CD4-positive, alpha-beta T cell treated with Interleukin-15 for 1 hour (primary cell): ENCODE data around the gene HTRA3.

Experiments used
- DNase-seq: peaks from one replicate; pipeline ENCODE4 v3.0.0-alpha.2; 2020

Gene HTRA3

DNA sequence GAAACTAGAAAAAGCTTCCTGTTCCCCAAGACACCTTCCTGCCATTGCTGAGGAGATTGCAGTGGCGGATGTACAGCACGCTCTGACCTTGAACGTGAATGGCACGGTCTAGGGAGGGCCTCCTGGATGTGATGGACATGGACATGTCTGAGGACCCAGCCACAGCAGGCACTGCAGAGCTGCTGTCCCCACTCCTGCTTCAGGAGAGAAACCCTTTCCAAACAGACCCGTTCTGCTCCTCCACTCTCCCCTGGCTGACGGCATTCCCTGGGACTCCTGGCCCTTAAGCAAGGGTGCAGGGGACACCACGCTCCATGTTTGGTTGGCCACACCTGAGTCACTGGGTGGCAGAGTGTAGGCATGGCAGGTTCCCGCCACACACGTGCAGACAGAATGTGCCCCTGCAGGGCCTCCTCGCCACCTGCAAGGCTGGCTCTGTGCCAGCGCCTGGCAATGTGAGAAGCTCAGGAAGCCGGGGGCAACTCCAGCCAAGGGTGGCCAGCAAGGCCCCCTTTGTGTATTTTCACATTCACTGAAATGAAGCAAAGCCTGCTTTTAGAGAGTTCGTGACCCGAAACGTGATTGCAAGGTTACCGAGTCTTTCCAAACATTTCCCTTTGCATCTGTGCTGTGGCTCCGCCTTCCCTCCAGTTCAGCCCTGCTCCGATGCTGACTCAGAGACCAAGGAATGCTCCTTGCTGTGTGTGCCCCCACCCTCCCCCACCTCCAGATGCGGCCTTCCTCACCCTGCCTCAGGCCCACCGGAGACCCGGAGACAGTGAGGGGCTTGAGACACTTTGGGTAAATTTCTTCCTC, 46.1 kb downstream of the HTRA3 start:
- no peak for DNase-seq

DNA sequence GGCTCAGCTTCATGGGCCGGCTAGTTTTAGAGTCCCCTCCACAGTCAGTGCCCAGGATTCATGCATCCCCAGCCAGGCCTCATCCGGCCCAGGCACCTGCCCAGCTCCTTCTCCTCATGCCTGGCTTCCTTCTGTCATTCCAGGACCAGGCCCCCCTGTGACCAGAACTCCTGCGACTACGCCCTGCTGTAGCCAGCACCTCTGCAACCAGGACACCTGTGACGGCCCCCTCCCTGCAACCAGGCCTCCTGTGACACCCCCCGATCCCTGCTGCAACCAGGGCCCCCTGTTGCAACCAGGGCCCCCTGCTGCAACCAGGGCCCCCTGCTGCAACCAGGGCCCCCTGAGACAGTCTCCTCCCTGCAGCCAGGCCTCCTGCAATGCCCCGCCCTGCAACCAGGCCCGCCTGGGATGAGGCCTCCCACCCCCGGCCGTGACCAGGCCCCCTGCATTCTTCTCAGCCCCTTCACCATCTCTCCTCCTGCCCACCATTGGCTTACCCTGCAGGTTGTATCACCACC, 46.8 kb downstream of the HTRA3 start:
- no peak for DNase-seq

DNA sequence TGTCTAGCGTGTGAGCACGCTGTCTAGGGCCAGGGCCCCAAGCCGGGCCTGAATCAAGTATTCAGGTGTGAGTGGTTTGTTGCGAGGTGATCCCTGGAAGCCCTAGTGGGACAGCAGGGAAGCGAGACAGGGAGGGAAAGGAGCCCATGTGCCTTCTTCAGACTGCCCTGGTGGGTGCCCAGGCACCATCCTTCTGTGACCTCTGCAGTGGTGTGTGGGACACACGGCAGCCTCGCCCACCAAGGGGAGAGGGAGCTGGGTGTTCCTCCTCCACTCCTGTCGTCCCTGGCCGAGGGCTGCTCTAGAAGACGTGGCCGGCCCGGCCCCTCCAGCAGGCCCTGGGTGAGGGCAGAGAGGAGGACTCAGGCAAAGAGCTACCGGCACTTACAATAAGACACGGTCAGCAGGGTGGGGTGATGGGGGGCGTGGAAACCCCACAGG, 47.4 kb downstream of the HTRA3 start:
- no peak for DNase-seq

DNA sequence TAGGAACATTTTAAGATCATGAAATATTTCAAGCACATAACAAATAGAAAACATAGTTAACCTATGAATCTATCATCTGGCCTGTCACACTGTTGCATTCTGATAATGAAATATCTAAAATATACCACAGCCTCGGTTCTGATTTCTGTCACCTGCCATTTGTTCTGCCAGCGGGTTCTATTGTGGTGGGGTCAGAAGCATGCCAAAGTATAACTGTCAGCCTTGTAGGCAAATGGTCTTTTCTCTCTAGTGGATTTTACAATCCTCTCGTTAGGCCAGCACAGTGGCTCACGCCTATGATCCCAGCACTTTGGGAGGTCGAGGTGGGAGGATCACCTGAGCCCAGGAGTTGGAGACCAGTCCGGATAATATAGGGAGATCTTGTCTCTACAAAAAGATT, 47.9 kb downstream of the HTRA3 start:
- no peak for DNase-seq

DNA sequence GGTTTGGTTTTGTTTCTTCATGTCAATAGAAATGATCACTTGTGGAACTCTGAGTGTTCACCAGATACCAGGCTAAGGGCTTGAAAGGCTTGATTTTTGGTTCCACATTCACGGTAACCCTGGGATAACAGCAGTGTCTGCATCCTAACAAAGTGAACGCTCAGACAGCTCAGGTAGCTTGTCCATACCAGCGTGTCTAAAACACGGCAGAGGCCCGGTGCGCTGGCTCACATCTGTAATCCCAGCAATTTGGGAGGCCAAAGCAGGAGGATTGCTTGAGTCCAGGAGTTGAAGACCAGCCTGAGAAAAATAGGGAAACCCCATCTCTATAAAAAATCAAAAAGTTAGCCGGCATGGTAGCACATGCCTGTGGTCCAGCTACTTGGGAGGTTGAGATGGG, 49.0 kb downstream of the HTRA3 start:
- DNase-seq = no peak

DNA sequence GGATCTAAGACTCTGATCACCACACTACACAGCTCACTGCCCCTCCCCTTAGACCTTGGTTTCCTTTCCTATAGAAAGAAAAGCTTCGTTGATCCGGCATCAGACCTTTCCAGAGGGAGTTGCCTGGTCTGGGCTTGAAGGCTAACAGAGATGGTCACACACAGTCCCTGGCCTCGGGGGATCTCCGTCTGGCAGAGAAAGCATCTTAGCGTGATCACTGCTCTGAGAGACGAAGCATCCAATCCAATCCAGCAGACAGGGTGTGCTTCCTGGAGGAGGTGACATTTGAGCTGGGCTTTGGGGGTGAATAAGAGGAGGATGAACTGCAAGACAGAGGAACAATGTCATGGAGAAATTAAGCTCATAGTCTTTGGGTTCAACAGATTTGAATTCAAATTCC, 49.5 kb downstream of the HTRA3 start:
- no peak for DNase-seq

DNA sequence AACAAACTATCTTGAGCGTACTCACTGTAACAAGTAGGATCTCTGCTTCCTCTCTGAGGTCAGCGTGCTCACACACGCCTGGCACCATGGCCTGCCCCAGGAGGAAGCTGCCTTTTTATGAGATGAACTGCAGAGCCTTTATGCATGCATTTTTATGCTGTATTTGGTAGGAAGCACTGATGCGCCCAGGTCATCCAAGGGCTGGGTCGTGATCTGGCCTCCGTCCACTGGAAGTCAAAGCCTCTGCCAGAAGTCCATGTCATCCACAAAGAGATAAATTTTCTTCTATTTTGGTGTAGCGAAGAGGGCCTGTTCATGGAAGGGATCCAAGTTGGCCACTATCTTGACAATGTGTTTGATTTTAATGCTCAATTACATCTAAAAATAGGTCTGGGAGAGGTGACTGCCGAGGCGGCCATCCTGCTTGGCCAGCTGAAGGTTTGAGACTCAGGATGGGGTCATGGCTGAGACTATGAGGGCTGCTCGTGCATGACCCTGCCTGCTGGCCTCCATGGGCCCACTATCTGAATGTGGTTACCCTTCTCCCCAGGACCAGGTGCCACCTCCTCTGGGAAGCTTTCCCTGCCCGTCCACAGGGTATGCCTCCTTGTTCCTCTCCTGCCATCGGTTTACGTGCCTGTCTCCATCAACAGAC, 50.3 kb downstream of the HTRA3 start:
- DNase-seq = no peak

DNA sequence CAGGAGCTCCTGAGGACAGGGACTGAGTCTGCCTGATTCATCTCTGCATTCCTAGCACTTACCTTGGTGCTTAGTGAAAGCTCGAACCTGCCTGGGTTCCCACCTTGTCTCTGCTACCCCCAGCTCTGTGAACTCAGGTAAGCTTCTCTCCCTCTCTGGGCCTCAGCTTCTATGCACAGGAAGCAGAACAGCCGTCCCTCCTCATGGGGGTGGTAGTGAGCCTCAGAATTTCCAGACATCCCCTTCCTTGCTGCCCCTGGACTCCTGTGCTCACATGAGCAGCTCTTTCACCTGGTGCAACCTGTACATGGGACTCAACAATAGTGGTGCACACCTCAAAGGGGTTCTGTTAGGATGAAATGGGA, 50.8 kb downstream of the HTRA3 start:
- DNase-seq = no peak

DNA sequence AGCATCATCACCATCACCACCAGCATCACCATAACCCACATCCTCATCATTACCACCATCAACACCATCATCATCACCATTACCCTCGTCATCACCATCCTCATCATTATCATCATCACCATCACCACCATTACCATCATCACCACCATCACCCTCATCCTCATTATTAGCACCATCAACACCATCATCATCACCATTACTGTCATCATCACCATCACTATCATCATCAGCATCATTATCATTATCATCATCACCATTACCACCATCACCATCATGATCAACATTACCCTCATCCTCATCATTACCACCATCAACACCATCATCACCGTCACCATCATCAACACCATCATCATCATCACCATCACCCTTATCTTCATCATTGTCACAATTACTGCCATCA, 51.7 kb downstream of the HTRA3 start:
- no peak for DNase-seq

DNA sequence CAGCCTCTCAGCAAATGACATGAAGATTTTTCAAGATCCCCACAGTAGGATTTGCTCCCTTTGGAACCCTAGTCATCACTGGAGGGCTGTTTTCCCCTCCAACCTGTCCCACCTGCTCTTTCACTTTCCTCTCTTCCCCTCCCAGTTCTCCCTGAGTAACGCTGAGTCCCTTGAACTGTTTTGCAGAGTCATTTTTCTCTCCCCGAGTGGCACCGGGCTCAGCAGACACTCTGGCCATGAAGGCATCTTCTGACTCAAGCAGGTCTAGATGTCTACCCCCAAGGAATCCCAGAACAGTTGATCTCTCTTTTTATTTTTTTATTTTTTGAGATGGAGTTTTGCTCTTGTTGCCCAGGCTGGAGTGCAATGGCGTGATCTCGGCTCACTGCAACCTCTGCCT, 52.2 kb downstream of the HTRA3 start:
- no peak for DNase-seq

DNA sequence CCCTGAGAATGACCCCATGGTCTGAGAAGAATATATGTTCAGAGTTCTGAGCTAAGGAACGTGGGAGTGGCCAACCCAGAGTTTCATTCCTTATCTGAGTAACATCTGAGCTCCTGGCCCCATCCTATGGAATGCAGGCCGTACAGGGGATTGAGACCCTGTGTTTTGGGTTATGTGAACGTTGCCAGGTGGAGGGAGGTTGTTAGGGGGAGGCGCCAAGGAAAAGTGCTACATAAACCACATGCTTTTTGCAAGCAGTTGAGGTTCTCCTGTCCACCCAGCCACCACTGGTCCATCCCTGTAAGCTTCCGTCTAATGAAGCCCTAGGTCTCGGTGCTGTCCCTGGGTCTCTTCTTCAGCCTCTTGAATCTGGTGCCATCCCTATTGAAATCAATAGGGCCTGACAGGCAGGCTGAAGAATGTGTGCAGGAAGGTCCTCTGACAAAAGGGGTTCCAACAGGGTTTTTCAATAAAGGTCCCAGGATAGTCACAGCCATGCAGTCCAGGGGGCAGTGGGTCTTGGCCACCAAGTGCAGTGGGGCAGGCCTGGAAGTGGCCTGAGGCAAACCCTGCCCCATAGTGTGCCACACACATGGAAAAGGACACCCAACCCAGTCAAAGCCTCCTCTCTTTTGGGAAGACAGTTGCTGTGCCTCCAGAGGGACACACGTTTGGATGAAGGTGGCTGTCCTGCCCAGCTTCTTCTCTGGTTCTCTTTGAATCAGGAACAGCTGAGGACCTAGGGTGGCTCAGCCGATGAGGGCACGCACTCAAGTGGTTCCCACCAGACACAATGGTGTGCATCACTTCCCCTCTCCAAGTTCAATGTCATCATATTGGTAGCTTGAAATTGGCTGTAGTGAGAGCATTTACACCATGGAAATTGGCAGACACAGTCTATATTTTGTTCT, 53.5 kb downstream of the HTRA3 start:
- DNase-seq = no peak

DNA sequence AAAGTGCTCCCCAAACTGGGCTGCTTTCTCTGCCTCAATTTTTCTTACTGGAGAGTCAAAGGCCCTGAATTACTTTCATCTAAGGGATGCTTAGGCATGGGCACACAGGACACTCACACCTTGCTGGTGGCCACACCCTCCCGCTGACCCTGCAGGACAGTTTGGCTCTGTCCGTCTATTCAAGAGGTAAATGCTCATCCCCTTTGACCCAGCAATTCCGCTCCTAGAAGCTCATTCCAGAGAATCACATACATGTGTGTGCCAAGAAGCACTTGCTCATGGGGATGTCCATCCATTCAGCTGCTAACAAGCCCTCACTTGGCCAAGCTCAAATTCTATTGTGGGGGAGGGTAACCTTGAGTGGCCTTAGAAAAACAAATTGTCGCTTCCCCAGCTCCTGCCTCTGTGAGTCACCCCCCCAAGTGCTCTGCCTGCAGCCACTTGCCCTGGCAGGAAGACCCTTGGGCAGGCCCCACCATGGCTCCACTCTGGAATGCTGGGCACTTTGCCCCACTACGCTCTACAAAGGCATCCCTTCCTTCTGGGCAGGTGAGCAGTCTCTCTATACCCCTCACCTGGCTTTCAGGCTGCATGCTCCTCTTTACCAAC, 54.5 kb downstream of the HTRA3 start:
- DNase-seq = no peak

DNA sequence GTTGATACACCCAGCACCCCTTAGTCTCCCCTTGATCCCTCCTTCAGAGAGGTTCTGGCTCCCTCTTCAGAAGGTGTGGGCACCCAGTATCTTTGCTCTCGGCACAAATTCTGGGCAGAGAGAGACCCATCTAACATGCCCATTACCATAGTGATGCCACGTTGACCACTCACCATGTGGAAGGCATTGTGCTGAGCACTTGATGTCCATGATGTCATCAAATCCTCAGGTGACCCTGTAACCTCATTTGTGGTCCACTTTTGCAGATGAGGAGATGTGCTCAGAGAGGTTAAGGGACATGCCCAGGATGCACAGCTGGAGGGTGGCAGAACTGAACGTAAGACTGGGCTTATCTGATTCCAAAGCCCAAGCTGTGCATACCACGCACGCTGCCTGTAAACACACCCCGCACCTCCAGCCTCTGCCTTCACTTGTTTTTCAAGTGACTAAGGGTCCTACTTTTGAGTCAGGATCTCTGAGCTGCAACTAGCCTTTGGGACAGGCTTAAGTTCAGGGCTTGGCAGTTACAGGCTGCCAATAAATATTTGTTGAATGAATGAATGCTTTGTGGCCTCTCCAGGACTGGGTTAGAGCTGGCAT, 55.2 kb downstream of the HTRA3 start:
- no peak for DNase-seq

DNA sequence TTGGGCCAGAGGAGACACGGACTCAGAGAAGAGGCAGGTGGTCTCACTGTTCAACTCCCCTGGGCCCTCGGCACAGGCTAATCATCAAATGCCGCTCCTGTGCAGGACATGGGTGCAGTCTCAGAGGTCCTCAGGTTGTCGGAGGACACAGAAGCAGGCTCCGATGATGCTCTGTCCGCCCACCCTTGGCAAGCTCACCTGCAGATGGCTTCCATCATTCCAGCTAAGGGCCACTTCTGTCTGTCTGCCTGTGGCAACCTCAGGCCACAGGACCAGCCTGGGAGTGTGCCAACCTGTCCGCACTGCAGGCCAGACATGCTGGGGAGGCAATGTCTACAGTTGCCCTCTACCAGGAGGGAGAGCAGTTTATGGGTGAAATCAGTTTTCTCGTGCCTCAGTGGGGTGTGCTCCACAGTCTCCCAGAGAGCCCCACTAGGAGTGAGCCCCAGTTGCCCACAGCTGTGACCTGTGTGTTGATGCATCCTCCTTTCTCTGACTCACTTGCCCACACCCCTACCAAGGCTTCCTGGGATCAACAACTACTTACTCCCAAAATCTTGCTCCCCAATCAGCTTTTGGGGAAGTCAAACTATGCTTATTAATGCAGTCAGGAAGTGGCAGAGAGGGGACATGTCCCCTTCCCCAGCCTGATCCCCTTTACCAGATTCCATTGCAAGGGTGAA, 55.9 kb downstream of the HTRA3 start:
- no peak for DNase-seq

DNA sequence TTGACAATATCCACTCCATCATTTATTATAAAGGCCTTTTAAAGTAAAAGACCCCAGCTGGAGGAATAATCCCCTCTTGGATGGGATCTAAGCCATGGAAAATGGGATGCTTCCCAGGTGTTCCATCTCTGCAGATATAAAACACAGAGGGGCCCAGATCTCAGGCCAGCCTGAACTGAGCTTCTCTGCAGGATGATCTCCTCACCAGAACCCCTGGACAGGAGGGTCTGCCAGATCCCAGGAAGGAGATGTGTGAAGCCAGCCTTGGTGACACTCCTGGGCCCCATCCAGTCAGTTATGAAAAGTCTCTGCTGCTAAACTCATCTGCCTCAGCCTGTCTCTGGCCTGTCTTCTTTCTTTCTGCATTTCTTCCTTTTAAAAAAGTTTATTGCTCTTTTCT, 56.7 kb downstream of the HTRA3 start:
- DNase-seq = no peak

DNA sequence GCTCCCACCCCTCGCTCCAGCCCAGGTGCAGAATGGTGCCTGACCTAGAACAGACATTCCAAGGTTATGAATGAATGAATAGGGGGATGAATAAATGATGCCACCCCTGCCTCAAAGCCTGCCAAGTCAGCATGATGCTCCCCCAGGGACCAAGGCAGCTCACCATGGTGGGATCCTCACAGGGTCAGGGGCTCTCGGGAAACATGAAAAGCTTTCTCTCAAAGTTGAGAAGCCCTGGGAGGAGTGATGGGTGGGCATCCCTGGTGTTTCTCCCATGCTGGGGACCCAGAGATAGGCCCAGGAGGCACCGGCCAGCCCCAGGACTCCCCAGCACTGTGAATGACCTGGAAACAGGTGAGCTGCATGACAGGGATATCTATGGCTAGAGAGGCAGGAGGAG, 58.9 kb downstream of the HTRA3 start:
- no peak for DNase-seq

DNA sequence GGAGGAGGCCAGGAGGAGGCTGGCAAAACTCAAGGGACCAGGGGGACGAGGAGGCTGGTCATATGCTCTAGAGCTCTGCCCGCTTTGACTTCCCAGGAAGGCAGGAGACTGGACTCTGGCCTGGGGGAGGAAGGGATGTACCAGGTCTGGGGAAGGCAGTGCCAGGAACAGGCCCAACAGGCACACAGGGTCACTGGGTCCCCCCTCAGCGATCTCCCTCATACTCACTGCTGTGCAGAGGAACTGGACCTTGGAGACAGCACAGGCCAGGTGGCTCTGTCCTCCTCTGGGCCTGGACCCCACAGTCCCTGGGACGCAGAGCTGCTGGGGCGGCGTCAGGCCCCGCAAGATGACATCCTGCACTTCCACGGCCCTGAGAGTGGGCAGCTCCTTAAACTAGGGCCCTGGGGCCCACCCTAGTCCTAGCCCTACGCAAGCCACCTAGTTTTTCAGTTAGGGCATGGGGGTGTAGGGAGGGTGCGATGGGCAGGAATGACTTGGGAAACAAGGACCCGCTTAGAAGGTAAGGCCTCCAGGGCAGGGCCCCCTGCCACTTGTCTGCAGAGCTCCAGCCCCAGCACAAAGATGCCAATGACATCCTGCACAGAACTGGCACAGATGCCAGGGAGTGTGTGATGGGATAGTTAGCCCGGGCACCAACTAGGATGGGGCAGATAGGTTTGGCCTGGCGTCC, 59.5 kb downstream of the HTRA3 start:
- no peak for DNase-seq

DNA sequence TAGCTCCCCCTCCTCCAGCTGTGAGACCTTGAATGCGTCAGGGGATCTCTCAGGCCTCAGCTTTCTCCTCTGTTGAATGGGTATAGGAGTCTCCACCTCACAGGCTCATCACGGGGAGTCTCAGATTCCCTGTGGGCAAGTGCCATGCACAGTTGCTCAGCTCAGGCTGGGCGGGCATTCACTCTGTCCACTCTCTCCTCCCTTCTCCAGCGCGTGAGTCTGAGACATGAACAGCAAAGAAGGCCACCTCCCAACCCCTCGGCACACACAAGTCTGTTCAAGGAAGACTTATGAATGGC, 60.0 kb downstream of the HTRA3 start:
- no peak for DNase-seq

DNA sequence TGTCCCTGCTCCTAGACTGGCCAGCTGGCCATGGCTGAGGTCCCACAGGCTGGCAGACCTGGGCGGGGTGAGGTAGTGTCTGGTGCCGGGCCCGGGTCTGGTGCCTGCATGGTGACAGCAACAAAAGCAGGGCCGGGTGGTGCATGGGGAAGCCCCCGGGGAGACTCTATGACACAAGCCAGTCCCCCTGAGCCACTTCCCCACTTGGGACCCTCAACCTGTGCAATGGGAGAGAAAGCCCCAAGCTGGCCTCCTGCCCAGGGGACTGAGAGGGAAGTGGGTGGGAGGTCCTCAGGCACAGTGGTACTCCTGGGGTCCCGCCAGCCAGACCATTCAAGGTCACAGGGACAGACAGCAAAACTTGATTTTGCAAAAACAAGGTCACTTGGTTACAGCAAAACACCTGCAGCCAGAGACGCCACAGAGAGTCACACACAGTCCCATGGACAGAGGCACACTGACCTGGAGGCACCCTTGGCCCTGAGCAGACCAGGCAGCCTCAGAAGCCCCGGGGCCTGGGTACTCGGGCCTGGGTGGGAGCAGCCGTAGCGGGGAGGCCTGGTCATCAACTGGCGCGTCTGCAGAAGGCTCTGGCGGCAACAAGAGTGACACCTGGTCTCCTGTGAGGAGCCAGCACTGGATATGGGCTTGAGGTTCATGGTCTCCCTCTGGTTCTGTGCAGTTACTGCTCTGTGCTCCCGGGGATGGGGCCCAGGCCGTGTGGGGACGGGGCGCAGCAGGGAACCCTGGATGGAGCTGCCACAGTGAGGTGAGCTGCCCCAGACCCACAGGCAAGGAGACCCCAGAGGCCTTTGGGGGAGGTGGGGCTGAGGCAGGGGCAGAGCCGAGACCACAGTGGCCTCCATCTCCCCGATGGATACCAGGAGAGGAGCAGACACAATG, 60.6 kb downstream of the HTRA3 start:
- no peak for DNase-seq

DNA sequence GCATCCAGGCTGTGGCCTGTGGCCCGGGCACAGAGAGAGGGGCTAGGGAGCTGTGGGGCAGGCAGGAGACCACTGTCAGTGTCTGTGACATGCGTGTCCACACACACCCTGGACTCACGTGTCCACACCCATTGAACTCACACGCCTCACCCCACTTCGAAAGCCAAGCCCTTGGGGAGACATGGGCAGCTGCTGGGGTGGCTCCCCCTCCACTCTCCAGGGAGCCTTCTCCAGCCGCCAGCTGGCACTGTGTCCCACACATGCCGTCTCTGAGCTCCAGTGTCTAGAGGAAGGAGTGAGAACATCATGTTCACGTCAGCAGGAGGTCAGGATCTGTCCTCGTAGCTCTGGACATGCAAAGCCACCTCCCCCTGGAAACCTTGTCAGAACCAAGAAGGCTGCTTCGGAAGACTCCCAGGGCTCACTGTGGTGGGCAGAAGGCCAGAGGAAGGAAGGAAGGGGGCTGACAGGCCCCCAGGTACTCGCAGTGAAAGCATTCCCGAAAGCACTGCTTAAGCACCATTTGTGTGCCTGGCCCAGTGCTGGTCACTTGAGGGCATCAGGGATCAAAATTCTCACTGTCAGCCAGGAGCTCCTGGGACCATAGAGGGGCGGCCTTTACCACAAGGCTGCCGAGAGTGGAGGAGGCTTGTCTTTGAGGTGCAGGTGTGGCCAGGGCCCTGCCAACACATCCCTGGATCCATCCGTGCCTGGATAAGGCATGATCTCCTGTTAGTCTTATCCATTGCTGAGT, 61.4 kb downstream of the HTRA3 start:
- no peak for DNase-seq
